Left cardiac atrium (tissue), 4 donors: Measurements from ENCODE around the gene DNAJC24. TPM values are rescaled to one million over a fixed set of nuclear protein-coding genes. Genes with fewer than 3 reads are reported as not detected.

Experiments
- ATAC-seq, 2 donors: fragments of 200-7000 bp; cut with Tn5 transposase; one replicate each; pipeline ENCODE4 v1.9.1; 2020; ENCODE audit warnings: mild to moderate bottlenecking in 2 of 2, moderate library complexity in 2 of 2
- DNase-seq: peaks from one replicate; pipeline ENCODE4 v3.0.0-alpha.2; 2020
- intact Hi-C, 2 donors: fragments of 100-400 bp; cut with DNase I; formaldehyde crosslinking; loops; one replicate each; pipeline versions ENCODE4 v1.14.1 to v1.15.1; 2022 to 2023
- total RNA-seq, 2 donors: library from RNA; stranded (reverse); fragmentation: NEBNext Ultra II Directional; extraction: Animal tissue kit (Norgen Biotek cat#: 25700); gene quantifications; one replicate each; pipeline ENCODE4 v1.2.1, GENCODE V29; 2021
- donor health status: DM: no; HTN: yes; CAD: no.
- donor health status: DM: no; HTN: yes; CAD: no; lungs with severe emphysema.
- donor health status: DM: yes; HTN: yes; CAD: no.
- donor health status: Dilated cardiomyopathy.

Gene DNAJC24
- total RNA-seq, 2 donors from 2014 or later: 13.2 to 14.4 TPM

- ATAC-seq (no peak), DNase-seq (no peak)
- intact Hi-C loops: no loop called here
Measured at GRCh38 chr11:31474083-31474482, 104.4 kb downstream of the DNAJC24 start.

- intact Hi-C loops: no loop called here
- no peak for ATAC-seq
- no peak for DNase-seq
Measured at GRCh38 chr11:31477528-31478222, 108.0 kb downstream of the DNAJC24 start.

- ATAC-seq: no peak
- DNase-seq: no peak
- intact Hi-C loops: no loop called here
Measured at GRCh38 chr11:31478223-31478590, 108.5 kb downstream of the DNAJC24 start.

GRCh38 chr11:31479066-31479465 lies 109.4 kb downstream of the DNAJC24 start:
- DNase-seq (no peak), ATAC-seq (no peak)
- intact Hi-C loops: no loop called here

GRCh38 chr11:31480930-31481329 lies 111.3 kb downstream of the DNAJC24 start:
- ATAC-seq (no peak), DNase-seq (no peak)
- intact Hi-C loops: loop anchor here in 1 of 2 donors (10.0 kb wide), 1 partner anchor 394 kb away; no protein-coding TSS in a partner anchor

Other genes with a start within 250 kb of the DNAJC24 start
- under 1 TPM; 0.13 to 0.15 TPM for gene DCDC1, start 121 bp upstream of the DNAJC24 start, total RNA-seq
- 10 to 100 TPM; 19.3 to 27.7 TPM for gene IMMP1L, start 139.8 kb downstream of the DNAJC24 start, total RNA-seq
- gene ELP4, start 139.9 kb downstream of the DNAJC24 start, total RNA-seq: 10 to 100 TPM; 12.6 to 15.3 TPM